HG03108 (cell line): ENCODE data around the gene DRC7.
"Not testable (repeated sequence)": the region's sequence is repeated elsewhere in the genome, so short reads cannot be mapped to it uniquely, and the experiment has no call there.

Experiments used
- ATAC-seq: cut with Tn5 transposase; IDR thresholded peaks from one replicate; pipeline ENCODE4 v1.9.1; 2021; ENCODE audit warnings: moderate library complexity; ENCODE audit not compliant: unreplicated experiment

DRC7 gene

GRCh38 chr16:57660715-57661463 lies 33.7 kb upstream of the DRC7 start:
- no peak for ATAC-seq

GRCh38 chr16:57661510-57661909 lies 33.1 kb upstream of the DRC7 start:
- no peak for ATAC-seq

DNA sequence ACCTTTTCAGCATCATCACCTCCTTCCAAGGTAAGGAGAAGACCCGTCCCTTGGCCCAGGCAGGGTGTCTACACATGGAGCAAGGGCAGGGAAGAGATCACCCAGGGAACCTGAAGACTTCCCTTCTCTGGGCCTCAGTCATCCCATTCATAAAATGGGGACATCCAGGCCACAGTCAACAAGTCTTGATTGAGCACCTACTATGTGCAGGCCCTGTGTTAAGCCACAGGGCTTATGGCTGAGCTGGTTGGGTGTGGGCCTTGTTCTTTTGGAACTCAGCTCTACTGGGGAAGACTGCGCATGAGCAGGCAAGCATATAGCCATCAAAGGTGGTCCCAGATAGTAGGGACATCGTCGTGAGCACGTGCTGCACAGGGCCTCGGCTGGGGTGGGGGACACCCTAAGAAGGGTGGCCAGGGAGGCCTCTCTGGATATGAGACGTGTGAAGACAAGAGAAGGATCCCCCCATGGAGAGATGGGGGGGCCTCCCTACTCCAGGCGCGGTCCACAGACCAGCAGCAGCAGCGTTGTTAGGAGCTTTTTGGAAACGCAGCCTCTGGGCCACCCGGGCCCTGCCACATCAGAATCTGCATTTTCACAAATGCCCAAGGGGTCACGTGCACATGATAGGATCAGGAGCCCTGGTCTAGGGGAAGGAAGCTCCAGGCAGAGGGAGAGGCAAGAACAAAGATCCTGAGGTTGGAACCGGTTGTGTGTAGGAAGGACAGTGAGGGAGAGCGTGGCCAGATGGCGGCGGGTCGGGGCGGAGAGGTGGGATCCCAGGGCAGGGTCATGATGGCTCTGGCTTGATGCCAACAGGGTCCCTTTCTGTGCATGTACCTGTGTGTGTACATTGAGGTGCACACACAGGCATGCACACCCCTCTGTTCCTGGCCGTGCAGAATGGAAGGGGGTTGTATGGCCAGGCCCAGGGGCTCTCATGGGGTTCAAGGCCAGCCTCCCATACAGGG lies 32.4 kb upstream of the DRC7 start:
- ATAC-seq, result no peak

GRCh38 chr16:57663436-57663835 lies 31.2 kb upstream of the DRC7 start:
- ATAC-seq, result no peak

DNA sequence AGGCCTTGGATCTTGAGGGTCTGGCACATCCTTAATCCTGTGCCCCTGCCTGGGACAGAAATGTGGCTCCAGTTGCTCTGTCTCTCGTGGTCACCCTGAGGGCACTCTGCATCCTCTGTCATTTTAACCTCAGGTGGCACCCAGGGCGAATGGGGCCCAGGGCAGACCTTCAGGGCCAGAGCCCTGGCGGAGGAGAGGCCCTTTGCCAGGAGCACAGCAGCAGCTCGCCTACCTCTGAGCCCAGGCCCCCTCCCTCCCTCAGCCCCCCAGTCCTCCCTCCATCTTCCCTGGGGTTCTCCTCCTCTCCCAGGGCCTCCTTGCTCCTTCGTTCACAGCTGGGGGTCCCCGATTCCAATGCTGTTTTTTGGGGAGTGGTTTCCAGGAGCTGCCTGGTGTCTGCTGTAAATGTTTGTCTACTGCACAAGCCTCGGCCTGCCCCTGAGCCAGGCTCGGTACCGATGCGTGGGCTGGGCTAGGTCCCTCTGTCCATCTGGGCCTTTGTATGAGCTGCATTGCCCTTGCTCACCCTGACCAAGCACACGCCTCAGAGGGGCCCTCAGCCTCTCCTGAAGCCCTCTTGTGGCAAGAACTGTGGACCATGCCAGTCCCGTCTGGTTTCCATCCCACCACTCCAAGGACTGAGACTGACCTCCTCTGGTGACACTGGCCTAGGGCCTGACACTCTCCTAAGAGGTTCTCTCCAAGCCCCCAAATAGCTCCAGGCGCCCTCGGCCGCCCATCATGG lies 30.5 kb upstream of the DRC7 start:
- ATAC-seq, result no peak

DNA sequence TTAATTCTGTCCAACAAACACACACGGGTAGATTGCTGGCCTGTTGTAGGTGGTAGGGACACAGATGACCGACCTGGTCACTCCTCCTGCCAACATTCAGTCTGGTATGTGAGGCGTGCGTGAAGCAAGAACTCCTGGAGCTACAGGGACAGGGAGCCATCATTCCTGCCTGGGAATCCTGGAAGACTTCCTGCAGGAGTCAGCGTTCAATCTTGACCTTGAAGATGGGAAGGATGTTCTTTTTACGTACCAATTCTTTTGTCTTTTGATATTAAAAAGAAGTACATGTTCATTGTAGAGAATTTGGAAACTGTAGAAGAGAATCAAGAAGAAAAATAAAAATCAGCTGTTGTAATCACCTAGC lies 30.0 kb upstream of the DRC7 start:
- ATAC-seq, result no peak

DNA sequence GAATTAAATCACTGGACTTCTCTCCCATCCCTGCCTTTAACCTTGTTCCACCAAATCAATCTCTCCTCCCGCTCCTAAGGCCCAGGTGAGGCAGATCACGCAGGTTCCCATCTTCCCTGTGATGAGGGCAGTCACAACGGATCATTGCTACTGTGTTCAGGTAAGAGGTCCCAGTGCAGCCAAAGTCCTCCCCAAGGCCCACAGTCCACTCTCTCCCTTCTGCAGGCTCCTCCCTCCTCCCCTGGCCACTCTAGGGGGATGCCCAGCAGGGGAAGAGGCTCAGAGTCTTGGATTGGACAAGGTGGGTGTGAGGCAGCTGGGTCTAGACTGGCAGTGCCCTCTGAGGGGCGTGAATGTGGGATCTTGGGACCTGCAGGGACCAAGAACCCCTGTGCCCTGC lies 29.1 kb upstream of the DRC7 start:
- ATAC-seq, result no peak

DNA sequence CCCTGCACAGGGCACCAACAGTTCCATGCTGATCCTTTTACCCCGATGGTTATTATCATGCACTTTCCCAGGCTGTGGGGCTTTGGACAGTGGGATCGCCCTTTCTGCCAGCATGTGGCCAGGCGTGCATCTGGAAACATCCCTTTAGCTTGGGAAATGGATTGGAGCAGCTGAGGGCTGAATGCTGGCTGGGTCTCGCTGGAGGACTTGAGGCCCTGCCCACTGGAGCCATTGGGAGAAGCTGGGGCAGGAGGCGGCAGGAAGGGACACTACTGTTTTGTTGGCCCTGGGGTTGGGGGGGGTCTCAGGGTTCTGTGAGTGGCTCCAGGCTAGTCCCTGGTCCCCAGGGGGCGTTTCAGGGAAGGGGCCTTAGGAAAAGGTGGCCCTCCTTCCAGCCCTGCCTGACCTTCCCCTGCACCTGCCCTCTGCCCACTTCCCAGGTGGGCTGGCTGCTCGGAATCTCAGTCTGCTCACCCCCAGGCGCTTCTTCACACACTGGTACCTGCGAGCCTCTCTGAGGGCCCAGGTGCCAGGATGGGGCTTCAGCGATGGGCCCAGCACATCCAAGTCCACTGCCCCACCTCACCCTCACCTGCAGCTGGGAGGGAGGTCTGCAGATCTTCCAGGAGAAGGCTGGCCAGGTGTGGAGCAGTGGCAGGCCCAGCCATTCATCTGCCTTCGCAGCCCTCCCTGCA lies 28.1 kb upstream of the DRC7 start:
- no peak for ATAC-seq

DNA sequence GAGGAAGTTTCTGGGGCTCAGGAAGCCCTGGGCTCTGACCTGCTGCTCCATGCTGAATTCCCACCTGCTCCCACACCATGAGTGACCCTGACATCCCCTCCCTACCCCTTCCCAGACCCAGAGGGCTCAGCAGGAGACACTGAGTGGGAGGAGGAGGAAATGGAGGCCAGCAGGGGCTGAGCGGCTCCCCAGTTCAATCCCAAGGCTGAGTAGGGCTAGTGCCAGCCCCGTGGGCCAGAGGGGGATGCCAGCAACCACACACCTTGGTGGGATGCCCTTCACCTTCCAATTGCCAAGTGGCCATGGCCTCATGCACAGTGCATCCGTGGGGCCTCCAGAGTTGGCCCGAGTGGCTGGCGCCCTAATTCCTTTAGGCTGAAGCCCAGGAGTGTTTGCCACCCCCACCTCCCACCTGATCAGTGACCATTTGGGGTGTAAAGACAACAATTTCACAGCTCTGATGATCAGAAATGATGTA lies 27.5 kb upstream of the DRC7 start:
- no peak for ATAC-seq

DNA sequence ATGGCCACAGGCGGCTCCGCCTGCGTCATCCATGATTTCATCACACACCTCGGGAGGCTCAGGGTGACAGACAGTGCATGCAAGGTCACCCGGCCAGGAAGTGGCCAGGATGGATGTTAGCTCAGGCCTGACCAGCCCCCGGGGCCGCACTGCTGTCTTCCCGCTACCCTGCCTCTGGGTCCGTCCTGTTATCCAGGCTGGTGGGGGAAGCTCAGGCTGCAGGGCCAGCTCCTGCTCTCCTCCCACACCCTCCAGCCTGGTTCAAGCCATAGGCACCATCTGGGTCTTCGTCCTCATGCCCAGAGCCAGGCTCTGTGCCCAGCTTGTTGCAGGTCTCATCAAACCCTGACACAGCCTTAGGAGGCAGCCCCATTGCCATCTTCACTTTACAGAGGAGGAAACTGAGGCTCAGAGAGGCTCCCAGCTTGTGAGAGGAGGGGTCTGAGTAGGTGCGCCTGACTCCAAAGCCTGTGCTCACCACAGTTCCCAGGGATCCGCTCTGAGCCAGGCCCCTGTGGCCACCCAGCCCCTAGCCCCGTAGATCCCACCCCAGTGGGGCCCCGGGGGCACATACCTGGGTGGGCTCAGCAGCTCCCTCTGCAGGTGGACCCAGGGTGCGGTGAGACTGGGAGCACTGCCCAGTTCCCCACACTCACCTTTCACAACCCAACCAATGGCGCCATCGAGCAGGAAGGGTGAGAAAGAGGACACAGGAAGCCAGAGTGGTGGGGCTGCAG lies 26.9 kb upstream of the DRC7 start:
- ATAC-seq, result no peak

DNA sequence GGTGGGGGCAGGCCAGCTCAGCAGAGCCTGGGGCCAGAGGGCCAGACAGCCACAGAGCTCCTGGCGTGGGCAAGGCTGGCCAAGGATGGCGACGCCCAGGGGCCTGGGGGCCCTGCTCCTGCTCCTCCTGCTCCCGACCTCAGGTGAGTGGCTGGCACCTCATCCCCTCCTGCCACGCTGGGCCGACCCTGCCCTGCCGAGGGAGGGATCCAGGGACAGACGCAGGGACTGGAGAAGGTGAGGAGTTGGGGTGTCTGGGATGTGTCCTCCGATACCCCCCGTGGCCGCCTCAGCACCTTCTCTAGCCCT lies 26.4 kb upstream of the DRC7 start, which contains the start of gene ADGRG3:
Gene ADGRG3, plus strand, starts transcription at position 44 of the 309 bp plus-strand sequence. Its CDS starts 42 bp downstream, at position 86.
- ATAC-seq, result no peak

GRCh38 chr16:57668630-57669475 lies 25.8 kb upstream of the DRC7 start:
- no peak for ATAC-seq

GRCh38 chr16:57669476-57670162 lies 25.0 kb upstream of the DRC7 start:
- no peak for ATAC-seq

DNA sequence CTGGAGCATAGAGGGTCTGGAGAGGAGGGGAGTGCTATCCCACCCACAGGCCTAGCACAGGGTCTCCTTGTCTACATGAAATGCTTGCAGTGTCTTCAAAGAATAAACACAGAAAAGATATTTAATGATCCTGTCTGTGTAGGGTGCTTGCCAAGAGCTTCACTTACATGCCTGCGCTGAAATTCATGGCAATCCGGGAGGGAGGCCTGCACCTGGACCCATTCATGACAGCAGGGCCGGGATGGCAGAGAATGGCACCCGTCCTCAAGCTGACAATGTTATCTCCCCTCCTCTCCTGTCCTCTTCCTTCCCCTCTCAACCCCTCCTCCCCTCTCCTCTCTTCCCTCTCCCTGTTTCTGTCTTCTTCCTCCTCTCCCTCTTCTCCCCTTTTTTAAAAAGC lies 24.4 kb upstream of the DRC7 start:
- ATAC-seq, result no peak

GRCh38 chr16:57671451-57671850 lies 23.2 kb upstream of the DRC7 start:
- not testable (repeated sequence) for ATAC-seq

DNA sequence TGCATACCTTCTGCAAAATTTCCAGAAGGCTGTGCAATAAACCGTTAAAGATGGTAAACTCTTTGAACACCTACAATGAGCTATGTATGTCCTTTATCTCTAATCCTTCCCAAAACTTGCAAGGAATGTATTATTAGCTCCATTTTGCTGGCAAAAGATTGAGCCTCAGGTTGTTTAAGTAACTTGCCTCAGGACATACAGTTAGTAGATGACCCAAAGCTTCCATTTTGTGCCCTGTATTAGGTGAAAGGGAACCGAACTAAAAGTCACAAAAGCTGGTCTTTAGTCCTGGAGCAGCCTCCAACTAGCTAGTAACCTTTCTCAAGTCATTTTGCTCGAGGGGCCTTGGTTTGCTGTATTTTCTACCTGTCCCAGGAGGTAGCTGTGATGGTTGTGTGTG lies 22.2 kb upstream of the DRC7 start:
- no peak for ATAC-seq

DNA sequence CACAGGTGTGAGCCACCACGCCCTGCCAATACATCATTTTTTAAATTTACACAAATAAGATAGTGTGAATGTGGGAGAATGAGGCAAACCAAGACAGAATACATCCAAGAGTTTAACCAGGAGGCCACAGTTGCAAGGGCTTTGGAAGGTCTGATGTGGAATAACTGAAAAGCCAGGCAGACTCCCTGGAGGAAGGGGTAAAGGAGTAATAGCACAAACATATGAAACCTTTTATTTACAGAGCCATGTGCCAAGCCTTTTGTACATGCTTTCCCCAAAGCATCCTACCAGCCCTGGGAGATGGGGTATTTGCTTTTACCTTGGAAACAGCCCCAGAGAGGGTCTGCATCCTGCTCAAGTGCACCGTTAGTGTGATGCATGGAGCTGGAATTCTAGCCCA lies 21.8 kb upstream of the DRC7 start:
- no peak for ATAC-seq

GRCh38 chr16:57675741-57676551 lies 18.7 kb upstream of the DRC7 start:
- ATAC-seq, result no peak
